ENCODE measurements around the gene THSD4. TPM values are rescaled to one million over a fixed set of nuclear protein-coding genes. Genes with fewer than 3 reads are reported as not detected.

Gene THSD4
- polyA plus RNA-seq, 3 donors = 30.2 to 36.6 (median 36.3) TPM

DNA sequence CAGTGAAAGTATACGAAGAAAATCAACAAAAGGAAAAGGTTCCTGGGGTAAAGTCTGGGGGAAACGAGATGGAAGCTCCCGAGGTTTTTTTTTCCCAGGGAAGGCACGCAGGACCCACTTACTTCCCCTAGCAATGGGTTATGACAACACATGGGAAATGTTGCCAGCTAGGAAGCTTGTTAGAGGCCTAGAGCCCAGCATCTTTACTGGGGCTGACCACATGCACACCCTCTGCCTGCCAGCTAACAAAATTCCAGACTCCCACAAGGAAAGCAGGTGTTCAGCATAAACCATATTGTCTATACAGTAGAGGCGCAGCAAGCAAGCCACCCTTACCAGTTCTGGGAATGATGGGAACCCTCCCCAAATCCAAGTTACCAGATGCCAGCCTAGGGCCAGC is 436.3 kb downstream of the THSD4 start:
- no peak for DNase-seq (ENCODE audit: extremely low read depth in 1 of 11, low read depth in 9 of 11, low spot score in 4 of 11)

GRCh38 chr15:71559098-71559497 is 443.8 kb downstream of the THSD4 start:
- no peak for DNase-seq (ENCODE audit: extremely low read depth in 1 of 11, low read depth in 9 of 11, low spot score in 4 of 11)

- no peak for DNase-seq (ENCODE audit: extremely low read depth in 1 of 11, low read depth in 9 of 11, low spot score in 4 of 11)
Observed at GRCh38 chr15:71559616-71560015, 444.3 kb downstream of the THSD4 start.

- no peak for DNase-seq (ENCODE audit: extremely low read depth in 1 of 11, low read depth in 9 of 11, low spot score in 4 of 11)
Observed at GRCh38 chr15:71562251-71562650, 447.0 kb downstream of the THSD4 start.

GRCh38 chr15:71564217-71564616 is 448.9 kb downstream of the THSD4 start:
- no peak for DNase-seq (ENCODE audit: extremely low read depth in 1 of 11, low read depth in 9 of 11, low spot score in 4 of 11)

- DNase-seq (ENCODE audit: extremely low read depth in 1 of 11, low read depth in 9 of 11, low spot score in 4 of 11) = no peak
Observed at GRCh38 chr15:71565006-71565405, 449.7 kb downstream of the THSD4 start.

DNA sequence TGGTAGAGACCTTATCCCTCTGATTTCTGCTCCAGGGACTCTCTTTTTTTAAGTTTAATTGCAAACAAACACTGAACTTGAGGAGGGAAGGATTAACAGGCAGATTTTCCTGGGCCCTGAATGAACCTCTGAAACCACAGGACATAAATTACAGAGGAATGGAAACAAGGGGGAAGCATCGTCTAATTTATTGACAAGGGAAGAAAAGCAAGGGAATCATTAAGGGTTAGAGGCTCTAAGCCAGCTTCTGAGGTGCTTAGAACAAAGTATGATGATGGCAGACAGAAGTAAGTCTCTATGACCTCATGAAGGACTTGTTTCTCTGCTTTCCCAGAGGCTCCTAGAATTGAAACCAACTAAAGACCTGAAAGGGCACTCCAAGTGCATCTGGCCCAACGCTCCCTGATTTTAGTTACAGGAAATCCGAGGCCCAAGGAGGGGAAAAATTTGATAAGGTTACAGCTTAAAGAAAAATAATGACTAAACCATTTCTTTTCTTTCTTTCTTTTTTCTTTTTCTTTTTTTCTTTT is 450.4 kb downstream of the THSD4 start:
- DNase-seq (ENCODE audit: extremely low read depth in 1 of 11, low read depth in 9 of 11, low spot score in 4 of 11) = no peak

DNA sequence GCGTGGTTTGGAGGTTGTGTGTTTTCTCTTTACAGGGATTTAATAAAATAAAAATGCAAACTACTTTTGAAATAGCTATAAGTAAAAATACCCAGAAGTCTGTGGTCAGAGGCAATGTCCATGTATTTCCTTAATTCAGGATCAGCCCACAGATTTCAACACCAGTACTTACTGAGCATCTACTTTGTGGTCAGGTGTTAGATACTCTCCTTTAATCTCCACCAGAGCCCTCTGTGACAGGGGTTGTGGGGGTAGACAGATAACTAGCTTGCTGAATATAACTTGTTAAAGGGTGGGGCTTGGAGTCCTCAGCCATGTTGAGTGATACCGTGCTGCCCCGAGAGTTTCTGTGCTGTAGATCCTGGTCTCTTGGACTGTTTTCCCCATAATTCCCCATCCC is 451.0 kb downstream of the THSD4 start:
- no peak for DNase-seq (ENCODE audit: extremely low read depth in 1 of 11, low read depth in 9 of 11, low spot score in 4 of 11)

DNA sequence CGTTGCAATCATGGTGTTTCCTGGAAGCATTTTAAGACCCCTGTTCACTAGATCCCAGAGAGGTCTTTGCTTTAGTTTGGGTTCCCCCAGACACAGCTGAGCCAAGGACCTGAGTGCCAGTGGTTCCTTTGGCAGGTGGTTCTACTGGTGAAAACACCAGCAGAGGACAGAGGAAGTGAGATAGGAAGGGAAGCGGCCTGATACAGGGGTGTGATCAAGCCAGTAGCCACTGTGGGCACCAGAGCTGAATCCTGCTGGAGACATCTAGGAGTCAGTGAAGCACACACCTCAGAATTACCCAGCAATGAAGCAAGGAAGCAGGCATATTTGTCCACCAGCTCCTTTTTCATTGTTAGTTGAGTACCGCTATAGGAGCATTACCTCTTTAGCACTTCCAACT is 451.9 kb downstream of the THSD4 start:
- DNase-seq (ENCODE audit: extremely low read depth in 1 of 11, low read depth in 9 of 11, low spot score in 4 of 11) = no peak

DNA sequence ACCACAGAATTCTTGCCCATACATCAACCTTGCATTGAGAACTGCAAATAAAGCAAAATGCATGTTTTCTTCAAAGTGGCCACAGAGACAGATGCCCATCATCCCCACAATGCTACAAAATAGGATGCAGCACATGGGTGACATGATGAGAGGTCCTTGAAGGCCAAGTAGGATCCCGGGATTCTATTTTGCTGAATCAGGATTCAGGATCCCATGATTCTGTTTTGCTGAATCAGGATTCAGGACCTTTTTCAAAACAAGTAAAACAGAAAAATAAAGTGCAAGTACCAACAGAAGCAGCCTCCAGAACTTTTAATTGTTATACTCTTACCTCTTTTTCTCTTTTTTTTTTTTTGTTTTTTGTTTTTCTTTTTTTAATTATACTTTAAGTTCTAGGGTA is 453.0 kb downstream of the THSD4 start:
- DNase-seq (ENCODE audit: extremely low read depth in 1 of 11, low read depth in 9 of 11, low spot score in 4 of 11) = no peak

GRCh38 chr15:71570736-71571135 is 455.5 kb downstream of the THSD4 start:
- no peak for DNase-seq (ENCODE audit: extremely low read depth in 1 of 11, low read depth in 9 of 11, low spot score in 4 of 11)

- no peak for DNase-seq (ENCODE audit: extremely low read depth in 1 of 11, low read depth in 9 of 11, low spot score in 4 of 11)
Observed at GRCh38 chr15:71571641-71572040, 456.4 kb downstream of the THSD4 start.

- no peak for DNase-seq (ENCODE audit: extremely low read depth in 1 of 11, low read depth in 9 of 11, low spot score in 4 of 11)
Observed at GRCh38 chr15:71572452-71573053, 457.3 kb downstream of the THSD4 start.

- no peak for DNase-seq (ENCODE audit: extremely low read depth in 1 of 11, low read depth in 9 of 11, low spot score in 4 of 11)
Observed at GRCh38 chr15:71573599-71573998, 458.3 kb downstream of the THSD4 start.

DNA sequence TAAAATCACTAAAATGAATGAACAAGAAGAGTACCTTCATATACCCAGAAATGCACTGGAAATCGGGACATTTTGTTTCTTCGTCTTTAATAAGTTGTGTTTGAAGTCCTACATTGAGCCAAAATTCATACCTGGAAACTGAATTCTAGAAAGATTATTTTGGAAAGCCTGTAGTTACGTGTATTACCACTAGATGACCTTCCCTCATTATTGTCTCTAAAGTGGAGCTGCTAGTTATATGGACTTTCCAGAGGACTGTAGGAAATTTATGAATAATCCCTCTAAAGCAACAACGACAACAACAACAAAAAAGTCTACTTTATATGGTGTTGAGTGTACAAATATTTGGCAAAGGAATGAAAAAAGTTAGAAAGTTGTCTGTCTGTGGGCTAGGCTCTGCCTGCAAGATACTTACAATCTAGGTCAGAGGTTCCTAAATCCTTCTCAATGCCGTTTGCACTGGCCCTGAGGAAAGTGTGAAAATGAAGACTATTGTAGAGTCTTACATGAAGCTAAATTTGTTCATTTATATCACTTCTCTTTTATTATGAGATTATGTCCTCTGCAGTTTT is 460.3 kb downstream of the THSD4 start:
- no peak for DNase-seq (ENCODE audit: extremely low read depth in 1 of 11, low read depth in 9 of 11, low spot score in 4 of 11)

GRCh38 chr15:71577071-71577470 is 461.8 kb downstream of the THSD4 start:
- DNase-seq (ENCODE audit: extremely low read depth in 1 of 11, low read depth in 9 of 11, low spot score in 4 of 11) = no peak

DNA sequence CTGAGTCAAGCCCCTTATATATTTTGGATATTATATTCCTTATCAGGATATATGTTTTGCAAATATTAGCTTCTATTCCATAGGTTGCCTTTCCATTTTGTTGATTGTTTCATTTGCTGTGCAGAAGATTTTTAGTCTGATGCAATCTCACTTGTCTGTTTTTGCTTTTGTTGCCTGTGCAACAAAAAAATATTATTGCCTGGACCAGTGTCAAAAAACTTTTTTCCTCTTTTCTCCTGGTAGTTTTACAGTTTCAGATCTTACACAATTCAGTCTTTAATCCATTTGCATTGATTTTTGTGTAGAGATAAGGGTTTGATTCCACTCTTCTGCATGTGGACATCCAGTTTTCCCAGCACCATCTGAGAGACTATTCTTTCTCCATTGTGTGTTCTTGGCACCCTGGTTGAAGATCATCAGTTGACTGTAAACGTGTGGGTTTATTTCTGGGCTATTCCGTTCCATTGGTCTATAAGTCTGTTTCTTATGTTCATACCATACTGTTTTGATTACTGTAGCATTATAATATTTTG is 466.2 kb downstream of the THSD4 start:
- DNase-seq (ENCODE audit: extremely low read depth in 1 of 11, low read depth in 9 of 11, low spot score in 4 of 11) = no peak

DNA sequence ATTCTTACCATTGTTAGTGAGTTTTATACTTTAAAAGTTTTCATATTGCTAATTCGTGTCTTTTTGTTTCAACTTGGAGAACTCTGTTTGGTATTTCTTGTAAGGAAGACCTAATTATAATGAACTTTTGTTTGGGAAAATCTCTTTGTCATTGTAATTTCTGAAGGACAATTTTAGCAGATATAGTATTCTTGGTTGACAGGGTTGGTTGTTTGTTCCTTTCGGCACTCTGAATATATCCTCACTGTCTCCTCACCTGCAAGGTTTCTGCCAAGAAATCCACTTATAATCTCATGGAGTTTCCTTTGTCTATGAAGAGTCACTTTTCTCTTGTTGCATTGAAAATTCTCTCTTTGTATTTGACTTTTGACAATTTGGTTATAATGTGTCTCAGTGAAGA is 469.9 kb downstream of the THSD4 start:
- DNase-seq (ENCODE audit: extremely low read depth in 1 of 11, low read depth in 9 of 11, low spot score in 4 of 11) = no peak

DNA sequence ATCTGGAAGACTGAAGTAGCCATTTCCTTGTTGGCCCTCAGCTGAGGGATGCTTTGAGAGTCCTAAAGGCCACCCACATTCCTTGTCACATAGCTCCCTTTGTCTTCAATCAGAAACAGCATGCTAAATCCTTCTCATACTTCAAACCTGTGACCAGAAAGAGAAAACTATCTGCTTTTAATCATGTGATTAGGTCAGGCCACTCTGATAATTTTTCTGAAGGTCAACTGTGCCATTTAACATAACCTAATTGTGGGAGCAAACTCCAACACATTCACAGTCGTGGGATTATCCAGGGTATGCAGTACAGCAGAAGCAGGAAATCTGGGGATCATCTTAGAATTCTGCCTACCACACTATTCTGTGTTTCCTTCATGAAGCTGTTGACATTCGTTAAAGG is 471.2 kb downstream of the THSD4 start:
- DNase-seq (ENCODE audit: extremely low read depth in 1 of 11, low read depth in 9 of 11, low spot score in 4 of 11) = no peak

- DNase-seq (ENCODE audit: extremely low read depth in 1 of 11, low read depth in 9 of 11, low spot score in 4 of 11) = no peak
Observed at GRCh38 chr15:71588746-71589145, 473.5 kb downstream of the THSD4 start.

DNA sequence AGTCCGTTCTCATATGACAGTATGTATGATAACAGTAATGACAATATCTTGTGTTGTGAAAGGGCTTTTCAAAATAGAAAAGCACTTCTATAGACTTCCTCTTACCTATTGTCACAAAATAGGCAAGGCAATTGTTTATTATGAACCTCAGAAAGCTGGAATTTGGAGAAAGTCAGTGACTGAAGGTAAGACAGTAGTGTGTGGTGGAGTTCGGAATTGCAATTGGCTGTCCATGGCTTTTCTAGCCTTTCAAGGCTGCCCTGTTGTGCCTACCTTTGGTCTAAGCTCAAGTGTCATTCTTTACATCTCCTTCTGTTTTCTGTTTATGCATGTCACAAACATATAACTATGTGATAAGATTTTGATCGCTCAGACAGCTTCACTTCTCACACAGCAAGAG is 475.8 kb downstream of the THSD4 start:
- no peak for DNase-seq (ENCODE audit: extremely low read depth in 1 of 11, low read depth in 9 of 11, low spot score in 4 of 11)

All from renal cortex interstitium (tissue), 11 donors.